ENCODE data around the gene WEE1.

GRCh38 chr11:9573052-9573774, at the start of gene WEE1:
- TF ChIP-seq CTCF (conservative IDR thresholded peaks at IDR 0.05; ENCODE audit: low read depth, low read length) (no peak), EZH2 (IDR thresholded peaks at IDR 0.05; ENCODE audit: borderline replicate concordance, low read depth, low read length, poor library complexity, severe bottlenecking) (no peak)
